ENCODE results near the gene MYPN. TPM values are rescaled to one million over a fixed set of nuclear protein-coding genes. Genes with fewer than 3 reads are reported as not detected.

Gene MYPN
- total and polyA plus RNA-seq, 2 experiments from 2014 or later = not detected

- Histone ChIP-seq H3K36me3 (replicated peaks; ENCODE audit: insufficient read depth, low read depth) (no peaks in the 10 kb centered on the region), H2AFZ (no peak overlapping the region), H3K79me2 (no peaks in the 10 kb centered on the region), H3K27me3 (no peaks in the 10 kb centered on the region), H3K4me2 (no peak overlapping the region), H3K9me3 (ENCODE audit: low read depth) (no peaks in the 10 kb centered on the region), H3K27ac (no peak overlapping the region), H3K4me3 (no peak overlapping the region), H3K4me1 (ENCODE audit: insufficient read depth) (no peaks in the 10 kb centered on the region), H3K9me2 (replicated peaks; ENCODE audit: insufficient read depth) (no peaks in the 10 kb centered on the region), H4K20me1 (ENCODE audit: insufficient read depth, poor library complexity, severe bottlenecking) (no peaks in the 10 kb centered on the region)
- no peak for TF ChIP-seq EZH2 (IDR thresholded peaks at IDR 0.05; ENCODE audit: borderline replicate concordance)
- WGBS (ENCODE audit: low lambda C conversion rate, missing lambda C conversion rate) = 96% methylated on average over 1 of the region's 1 CpG
- no peak for DNase-seq (ENCODE audit: low spot score)
Observed at GRCh38 chr10:68112837-68113236, 3.5 kb downstream of the MYPN start.

- WGBS (ENCODE audit: low lambda C conversion rate, missing lambda C conversion rate) = 89% methylated on average over 3 of the region's 3 CpGs
Observed at GRCh38 chr10:68118657-68119056, 9.4 kb downstream of the MYPN start.

GRCh38 chr10:68121020-68121743 lies 11.9 kb downstream of the MYPN start:
- no peak for DNase-seq (ENCODE audit: low spot score)

More at GRCh38 chr10:68118657-68119056, 9.4 kb downstream of the MYPN start:
- Histone ChIP-seq H3K4me2 (no peak overlapping the region), H4K20me1 (ENCODE audit: insufficient read depth, poor library complexity, severe bottlenecking) (no peaks in the 10 kb centered on the region), H3K27ac (no peak overlapping the region), H3K9me3 (ENCODE audit: low read depth) (no peaks in the 10 kb centered on the region), H2AFZ (no peak overlapping the region), H3K79me2 (no peaks in the 10 kb centered on the region), H3K4me1 (ENCODE audit: insufficient read depth) (no peaks in the 10 kb centered on the region), H3K4me3 (no peak overlapping the region), H3K36me3 (replicated peaks; ENCODE audit: insufficient read depth, low read depth) (no peaks in the 10 kb centered on the region), H3K9me2 (replicated peaks; ENCODE audit: insufficient read depth) (no peaks in the 10 kb centered on the region), H3K27me3 (no peaks in the 10 kb centered on the region)
- DNase-seq (ENCODE audit: low spot score) = no peak
- TF ChIP-seq EZH2phosphoT487 (IDR thresholded peaks at IDR 0.05; ENCODE audit: low read depth, severe bottlenecking, unreplicated experiment) (no peak), EZH2 (IDR thresholded peaks at IDR 0.05; ENCODE audit: borderline replicate concordance) (no peak), CTCF (IDR thresholded peaks at IDR 0.05; ENCODE audit: poor library complexity) (no peak)

More at GRCh38 chr10:68121020-68121743, 11.9 kb downstream of the MYPN start:
- 89% methylated on average over 15 of the region's 15 CpGs for WGBS (ENCODE audit: low lambda C conversion rate, missing lambda C conversion rate)
- Histone ChIP-seq H3K27ac (no peak overlapping the region), H3K4me1 (ENCODE audit: insufficient read depth) (no peaks in the 10 kb centered on the region), H2AFZ (no peak overlapping the region), H3K9me3 (ENCODE audit: low read depth) (no peaks in the 10 kb centered on the region), H3K27me3 (no peaks in the 10 kb centered on the region), H3K4me3 (no peak overlapping the region), H3K36me3 (replicated peaks; ENCODE audit: insufficient read depth, low read depth) (no peaks in the 10 kb centered on the region), H3K9me2 (replicated peaks; ENCODE audit: insufficient read depth) (no peaks in the 10 kb centered on the region), H3K4me2 (no peak overlapping the region), H3K79me2 (no peaks in the 10 kb centered on the region), H4K20me1 (ENCODE audit: insufficient read depth, poor library complexity, severe bottlenecking) (no peaks in the 10 kb centered on the region)
- TF ChIP-seq EZH2 (IDR thresholded peaks at IDR 0.05; ENCODE audit: borderline replicate concordance) = no peak
- no peak for TF ChIP-seq EZH2phosphoT487 (IDR thresholded peaks at IDR 0.05; ENCODE audit: low read depth, severe bottlenecking, unreplicated experiment)
- TF ChIP-seq CTCF (IDR thresholded peaks at IDR 0.05; ENCODE audit: poor library complexity) = no peak

All from hepatocyte (in vitro differentiated cells).